ENCODE measurements around the gene COL24A1.

The COL24A1 gene

DNA sequence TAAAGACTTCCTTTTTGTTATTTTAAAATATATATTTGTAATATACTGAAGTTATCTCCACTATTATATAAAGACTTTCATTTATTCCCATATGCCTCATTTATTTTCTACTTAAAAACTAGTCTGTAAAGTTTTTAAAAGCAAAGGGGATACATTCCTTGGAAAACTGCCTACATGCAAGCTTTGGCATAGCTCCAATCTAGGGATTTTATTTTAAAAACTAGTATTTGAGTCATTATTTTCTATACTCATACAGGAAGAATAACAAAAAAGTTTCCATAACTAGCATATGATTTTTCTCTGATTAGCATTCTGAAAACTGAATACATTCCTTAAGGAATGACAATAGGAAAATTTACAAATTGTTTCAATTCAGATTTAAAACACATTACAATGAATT lies 88.9 kb downstream of the COL24A1 start:
- no peak overlapping the region for H3K27ac ChIP-seq
- no peak for DNase-seq (ENCODE audit: low spot score)
- no peak overlapping the region for H3K4me3 ChIP-seq
- TF ChIP-seq, protein P1, sequence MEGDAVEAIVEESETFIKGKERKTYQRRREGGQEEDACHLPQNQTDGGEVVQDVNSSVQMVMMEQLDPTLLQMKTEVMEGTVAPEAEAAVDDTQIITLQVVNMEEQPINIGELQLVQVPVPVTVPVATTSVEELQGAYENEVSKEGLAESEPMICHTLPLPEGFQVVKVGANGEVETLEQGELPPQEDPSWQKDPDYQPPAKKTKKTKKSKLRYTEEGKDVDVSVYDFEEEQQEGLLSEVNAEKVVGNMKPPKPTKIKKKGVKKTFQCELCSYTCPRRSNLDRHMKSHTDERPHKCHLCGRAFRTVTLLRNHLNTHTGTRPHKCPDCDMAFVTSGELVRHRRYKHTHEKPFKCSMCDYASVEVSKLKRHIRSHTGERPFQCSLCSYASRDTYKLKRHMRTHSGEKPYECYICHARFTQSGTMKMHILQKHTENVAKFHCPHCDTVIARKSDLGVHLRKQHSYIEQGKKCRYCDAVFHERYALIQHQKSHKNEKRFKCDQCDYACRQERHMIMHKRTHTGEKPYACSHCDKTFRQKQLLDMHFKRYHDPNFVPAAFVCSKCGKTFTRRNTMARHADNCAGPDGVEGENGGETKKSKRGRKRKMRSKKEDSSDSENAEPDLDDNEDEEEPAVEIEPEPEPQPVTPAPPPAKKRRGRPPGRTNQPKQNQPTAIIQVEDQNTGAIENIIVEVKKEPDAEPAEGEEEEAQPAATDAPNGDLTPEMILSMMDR (IDR thresholded peaks at IDR 0.05): no peak

- no peak overlapping the region for H3K4me3 ChIP-seq
- no peak for DNase-seq (ENCODE audit: low spot score)
- TF ChIP-seq, protein P1 (IDR thresholded peaks at IDR 0.05): no peak
- no peak overlapping the region for H3K27ac ChIP-seq
Observed at GRCh38 chr1:86064899-86065298, 91.7 kb downstream of the COL24A1 start.

DNA sequence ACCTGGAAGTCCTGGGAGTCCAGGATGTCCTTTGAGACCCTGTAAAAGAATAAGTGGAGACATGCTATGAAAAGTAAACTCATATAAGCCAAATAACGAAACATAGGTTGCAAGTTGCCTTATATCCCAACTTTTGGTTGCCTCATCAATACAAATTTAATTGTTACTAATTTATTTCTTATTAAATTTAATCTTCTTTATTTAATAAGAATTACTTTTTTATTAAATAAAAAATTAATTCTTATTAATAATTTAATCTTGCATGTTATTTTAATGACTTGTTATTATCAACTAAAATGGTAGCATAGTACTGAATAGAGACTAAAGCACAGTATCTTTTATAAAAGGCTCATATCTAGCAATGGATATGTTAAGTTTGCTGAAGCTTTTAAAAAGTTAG lies 92.9 kb downstream of the COL24A1 start:
- Histone ChIP-seq H3K27ac (no peak overlapping the region), H3K4me3 (no peak overlapping the region)
- TF ChIP-seq, protein P1 (IDR thresholded peaks at IDR 0.05): no peak
- DNase-seq (ENCODE audit: low spot score): no peak

- TF ChIP-seq, protein P1 (IDR thresholded peaks at IDR 0.05): no peak
- Histone ChIP-seq H3K4me3 (no peak overlapping the region), H3K27ac (no peak overlapping the region)
- DNase-seq (ENCODE audit: low spot score): no peak
Observed at GRCh38 chr1:86062453-86062852, 94.1 kb downstream of the COL24A1 start.

DNA sequence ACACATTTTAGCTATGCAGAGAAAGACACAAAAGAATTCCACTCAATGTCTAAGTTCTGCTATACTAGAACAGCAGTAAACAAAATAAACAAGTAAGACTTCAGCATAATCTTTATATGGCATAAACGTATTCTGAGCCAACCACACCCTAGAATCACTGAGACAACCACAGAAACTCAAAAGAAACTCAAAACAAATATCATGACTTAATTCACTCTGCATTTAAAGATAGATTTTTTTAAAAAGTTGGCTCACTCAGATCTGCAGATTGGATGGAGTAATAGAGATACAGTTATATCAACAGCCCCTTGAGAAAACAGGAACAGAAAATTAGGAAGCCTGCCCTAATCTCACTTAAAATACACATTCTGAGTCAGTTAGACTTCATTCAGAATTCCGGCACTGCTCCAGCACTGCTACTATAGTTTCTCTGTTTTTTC lies 95.0 kb downstream of the COL24A1 start:
- TF ChIP-seq, protein P1 (IDR thresholded peaks at IDR 0.05): no peak
- DNase-seq (ENCODE audit: low spot score): no peak
- Histone ChIP-seq H3K27ac (no peak overlapping the region), H3K4me3 (no peak overlapping the region)

DNA sequence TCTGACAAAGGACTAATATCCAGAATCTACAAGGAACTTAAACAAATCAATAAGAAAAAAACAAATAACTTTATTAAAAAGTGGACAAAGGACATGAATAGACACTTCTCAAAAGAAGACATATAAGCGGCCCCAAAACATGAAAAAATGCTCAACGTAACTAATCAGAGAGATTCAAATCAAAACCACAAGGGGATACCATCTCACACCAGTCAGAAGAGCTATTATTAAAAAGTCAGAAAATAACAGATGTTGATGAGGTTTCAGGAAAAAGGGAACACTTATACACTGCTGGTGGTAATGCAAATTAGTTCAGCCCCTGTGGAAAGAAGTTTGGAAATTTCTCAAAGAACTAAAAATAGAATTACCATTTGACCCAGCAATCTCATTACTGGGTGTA lies 102.2 kb downstream of the COL24A1 start:
- no peak overlapping the region for H3K4me3 ChIP-seq
- H3K27ac ChIP-seq: no peak overlapping the region
- DNase-seq (ENCODE audit: low spot score): no peak
- TF ChIP-seq, protein P1 (IDR thresholded peaks at IDR 0.05): no peak

GRCh38 chr1:86052948-86053698 lies 103.4 kb downstream of the COL24A1 start:
- no peak overlapping the region for H3K4me3 ChIP-seq
- no peak for DNase-seq (ENCODE audit: low spot score)
- TF ChIP-seq, protein P1 (IDR thresholded peaks at IDR 0.05): no peak
- no peak overlapping the region for H3K27ac ChIP-seq

Data from coronary artery (tissue), 2 donors.